Activated T-cell treated with anti-CD3 and anti-CD28 coated beads, Interleukin-2, amount 50 U/mL, for 4 hours (primary cell): ENCODE data around the gene RANBP9. TPM values are rescaled to one million over a fixed set of nuclear protein-coding genes. Genes with fewer than 3 reads are reported as not detected.

Experiments
- ATAC-seq, 2 donors: fragments of 200-7000 bp; cut with Tn5 transposase; one replicate each; pipeline ENCODE4 v1.10.0; 2021
- DNase-seq: peaks from one replicate; pipeline ENCODE4 v3.0.0-alpha.2; 2020
- H3K27me3 Mint-ChIP-seq: one replicate; pipeline ENCODE4 v1.8.0; 2021; ENCODE audit warnings: low read depth, mixed read lengths
- H3K36me3 Mint-ChIP-seq: one replicate; pipeline ENCODE4 v1.8.0; 2022; ENCODE audit warnings: mixed read lengths; ENCODE audit not compliant: insufficient read depth
- H3K4me1 Mint-ChIP-seq: one replicate; pipeline ENCODE4 v1.8.0; 2021; ENCODE audit warnings: low read depth, mixed read lengths
- H3K4me3 Mint-ChIP-seq: one replicate; pipeline ENCODE4 v1.8.0; 2021; ENCODE audit warnings: mild to moderate bottlenecking, moderate library complexity, mixed read lengths
- H3K9me3 Mint-ChIP-seq: one replicate; pipeline ENCODE4 v1.8.0; 2021; ENCODE audit warnings: mixed read lengths
- total RNA-seq, 3 donors: library from RNA; stranded (reverse); gene quantifications; one replicate each; pipeline ENCODE4 v1.2.1, GENCODE V29; 2021

Gene RANBP9
- total RNA-seq, 3 donors from 2014 or later = 49.2 to 61.3 (median 51.9) TPM

GRCh38 chr6:13600036-13600435, 111.6 kb downstream of the RANBP9 start:
- Mint-ChIP-seq H3K27me3 (no peaks in the 10 kb centered on the region), H3K4me1 (no peaks in the 10 kb centered on the region), H3K4me3 (no peak overlapping the region), H3K9me3 (no peaks in the 10 kb centered on the region), H3K36me3 (peaks cover 46% of the 10 kb centered on the region)
- no peak for DNase-seq
- ATAC-seq = no peak

- no peaks in the 10 kb centered on the region for H3K27me3 Mint-ChIP-seq
- H3K36me3 Mint-ChIP-seq = peaks cover 46% of the 10 kb centered on the region
- no peak for ATAC-seq
These were observed 114.6 kb downstream of the RANBP9 start for GRCh38 chr6:13597073-13597472.

GRCh38 chr6:13593720-13594119, 117.9 kb downstream of the RANBP9 start:
- H3K9me3 Mint-ChIP-seq = no peaks in the 10 kb centered on the region
- no peak overlapping the region for H3K4me3 Mint-ChIP-seq
- H3K36me3 Mint-ChIP-seq = peaks cover 32% of the 10 kb centered on the region
- ATAC-seq = no peak
- H3K4me1 Mint-ChIP-seq = no peaks in the 10 kb centered on the region
- H3K27me3 Mint-ChIP-seq = no peaks in the 10 kb centered on the region
- no peak for DNase-seq

More at GRCh38 chr6:13597073-13597472, 114.6 kb downstream of the RANBP9 start:
- Mint-ChIP-seq H3K4me1 (no peaks in the 10 kb centered on the region), H3K9me3 (no peaks in the 10 kb centered on the region), H3K4me3 (no peak overlapping the region)
- DNase-seq = no peak

GRCh38 chr6:13593103-13593502, 118.5 kb downstream of the RANBP9 start:
- H3K4me3 Mint-ChIP-seq = no peak overlapping the region
- no peaks in the 10 kb centered on the region for H3K9me3 Mint-ChIP-seq
- no peak for DNase-seq
- H3K36me3 Mint-ChIP-seq = peaks cover 32% of the 10 kb centered on the region
- no peaks in the 10 kb centered on the region for H3K27me3 Mint-ChIP-seq
- no peak for ATAC-seq
- no peaks in the 10 kb centered on the region for H3K4me1 Mint-ChIP-seq

GRCh38 chr6:13591205-13591921, 120.3 kb downstream of the RANBP9 start:
- no peak overlapping the region for H3K4me3 Mint-ChIP-seq
- ATAC-seq (no peak), DNase-seq (no peak)
- no peaks in the 10 kb centered on the region for H3K9me3 Mint-ChIP-seq
- H3K36me3 Mint-ChIP-seq = peaks cover 29% of the 10 kb centered on the region
- no peaks in the 10 kb centered on the region for H3K27me3 Mint-ChIP-seq
- H3K4me1 Mint-ChIP-seq = no peaks in the 10 kb centered on the region

GRCh38 chr6:13590574-13591153, 121.0 kb downstream of the RANBP9 start:
- no peak overlapping the region for H3K4me3 Mint-ChIP-seq
- no peaks in the 10 kb centered on the region for H3K4me1 Mint-ChIP-seq
- H3K9me3 Mint-ChIP-seq = no peaks in the 10 kb centered on the region
- no peaks in the 10 kb centered on the region for H3K27me3 Mint-ChIP-seq
- peaks cover 27% of the 10 kb centered on the region for H3K36me3 Mint-ChIP-seq
- ATAC-seq (no peak), DNase-seq (no peak)

GRCh38 chr6:13589801-13590200, 121.8 kb downstream of the RANBP9 start:
- no peaks in the 10 kb centered on the region for H3K4me1 Mint-ChIP-seq
- no peaks in the 10 kb centered on the region for H3K27me3 Mint-ChIP-seq
- peaks cover 29% of the 10 kb centered on the region for H3K36me3 Mint-ChIP-seq
- no peaks in the 10 kb centered on the region for H3K9me3 Mint-ChIP-seq
- no peak overlapping the region for H3K4me3 Mint-ChIP-seq
- no peak for DNase-seq
- no peak for ATAC-seq

GRCh38 chr6:13586603-13587542, 124.8 kb downstream of the RANBP9 start:
- H3K4me3 Mint-ChIP-seq = no peak overlapping the region
- DNase-seq (no peak), ATAC-seq (no peak)
- no peaks in the 10 kb centered on the region for H3K9me3 Mint-ChIP-seq
- H3K4me1 Mint-ChIP-seq = no peaks in the 10 kb centered on the region
- H3K36me3 Mint-ChIP-seq = peaks cover 27% of the 10 kb centered on the region
- no peaks in the 10 kb centered on the region for H3K27me3 Mint-ChIP-seq

- peaks cover 25% of the 10 kb centered on the region for H3K36me3 Mint-ChIP-seq
- H3K4me1 Mint-ChIP-seq = peaks cover 2% of the 10 kb centered on the region
- H3K9me3 Mint-ChIP-seq = peaks cover 5% of the 10 kb centered on the region
- no peak for ATAC-seq
- no peak overlapping the region for H3K4me3 Mint-ChIP-seq
- H3K27me3 Mint-ChIP-seq = no peaks in the 10 kb centered on the region
- DNase-seq = no peak
These were observed 129.9 kb downstream of the RANBP9 start for GRCh38 chr6:13581700-13582229.

GRCh38 chr6:13579911-13580310, 131.7 kb downstream of the RANBP9 start:
- no peak for ATAC-seq
- Mint-ChIP-seq H3K36me3 (peaks cover 17% of the 10 kb centered on the region), H3K27me3 (no peaks in the 10 kb centered on the region), H3K9me3 (peaks cover 5% of the 10 kb centered on the region), H3K4me3 (no peak overlapping the region), H3K4me1 (peaks cover 17% of the 10 kb centered on the region)
- DNase-seq = no peak

GRCh38 chr6:13577926-13578325, 133.7 kb downstream of the RANBP9 start:
- peaks cover 11% of the 10 kb centered on the region for H3K36me3 Mint-ChIP-seq
- no peaks in the 10 kb centered on the region for H3K27me3 Mint-ChIP-seq
- ATAC-seq = no peak

GRCh38 chr6:13576017-13576416, 135.6 kb downstream of the RANBP9 start:
- H3K27me3 Mint-ChIP-seq = no peaks in the 10 kb centered on the region
- H3K4me3 Mint-ChIP-seq = peak overlapping the region; percentile 62
- ATAC-seq (no peak), DNase-seq (no peak)
- H3K9me3 Mint-ChIP-seq = peaks cover 5% of the 10 kb centered on the region
- peaks cover 8% of the 10 kb centered on the region for H3K36me3 Mint-ChIP-seq
- H3K4me1 Mint-ChIP-seq = peaks cover 18% of the 10 kb centered on the region

More at GRCh38 chr6:13577926-13578325, 133.7 kb downstream of the RANBP9 start:
- Mint-ChIP-seq H3K4me3 (no peak overlapping the region), H3K4me1 (peaks cover 18% of the 10 kb centered on the region), H3K9me3 (peaks cover 5% of the 10 kb centered on the region)
- no peak for DNase-seq

- peak overlapping the region; percentile 94 for H3K4me3 Mint-ChIP-seq
- ATAC-seq (no peak), DNase-seq (peak; percentile 66)
- H3K9me3 Mint-ChIP-seq = peaks cover 5% of the 10 kb centered on the region
- H3K36me3 Mint-ChIP-seq = peaks cover 6% of the 10 kb centered on the region
- peaks cover 18% of the 10 kb centered on the region for H3K4me1 Mint-ChIP-seq
- no peaks in the 10 kb centered on the region for H3K27me3 Mint-ChIP-seq
These were observed 136.3 kb downstream of the RANBP9 start for GRCh38 chr6:13575377-13575775.
